DOHH2 (cell line): ENCODE results near the gene DNAJB12.

ENCODE experiments used
- H3F3A ChIP-seq: fragments of 200-600 bp; sonication (generic), shearing (Covaris generic); 2 replicates; pipeline ENCODE4 v1.6.0; 2016; ENCODE audit warnings: antibody characterized with exemption, mild to moderate bottlenecking; ENCODE audit not compliant: control insufficient read depth, insufficient read depth
- H3K27ac ChIP-seq: fragments of 200-600 bp; sonication (generic); 2 replicates; pipeline ENCODE4 v1.5.1; 2014; ENCODE audit warnings: low read depth, mild to moderate bottlenecking, low read length, moderate library complexity
- H3K27me3 ChIP-seq: fragments of 200-600 bp; sonication (generic); 2 replicates; pipeline ENCODE4 v1.6.1; 2014; ENCODE audit warnings: mild to moderate bottlenecking, low read length, mixed read lengths; ENCODE audit not compliant: control insufficient read depth
- H3K36me3 ChIP-seq: fragments of 200-600 bp; sonication (generic); 2 replicates; pipeline ENCODE4 v1.6.1; 2014; ENCODE audit warnings: mild to moderate bottlenecking, low read length, moderate library complexity, mixed read lengths; ENCODE audit not compliant: control insufficient read depth
- H3K4me1 ChIP-seq: fragments of 200-600 bp; sonication (generic); 2 replicates; pipeline ENCODE4 v1.6.1; 2014; ENCODE audit warnings: mild to moderate bottlenecking, low read length, mixed read lengths; ENCODE audit not compliant: control insufficient read depth
- H3K4me2 ChIP-seq: fragments of 200-600 bp; sonication (generic); 2 replicates; pipeline ENCODE4 v1.6.0; 2014; ENCODE audit warnings: mild to moderate bottlenecking, low read length, moderate library complexity
- H3K4me3 ChIP-seq: fragments of 200-600 bp; sonication (generic); 2 replicates; pipeline ENCODE4 v1.5.1; 2014; ENCODE audit warnings: mild to moderate bottlenecking, low read length, mixed read lengths
- H3K79me2 ChIP-seq: fragments of 200-600 bp; sonication (generic); 2 replicates; pipeline ENCODE4 v1.6.1; 2014; ENCODE audit warnings: mild to moderate bottlenecking, low read length, mixed read lengths; ENCODE audit not compliant: control insufficient read depth
- H3K9me2 ChIP-seq: fragments of 200-600 bp; sonication (generic); replicated peaks from 2 replicates; pipeline ENCODE4 v1.6.1; 2014; ENCODE audit warnings: mild to moderate bottlenecking, low read length, mixed read lengths; ENCODE audit not compliant: control insufficient read depth
- H3K9me3 ChIP-seq: fragments of 200-600 bp; sonication (generic); 2 replicates; pipeline ENCODE4 v1.6.1; 2014; ENCODE audit warnings: antibody characterized with exemption, low read length, mixed read lengths; ENCODE audit not compliant: control insufficient read depth, insufficient read depth
- H4K20me1 ChIP-seq: fragments of 200-600 bp; sonication (generic); 2 replicates; pipeline ENCODE4 v1.6.0; 2014; ENCODE audit warnings: low read depth, mild to moderate bottlenecking, antibody characterized with exemption, low read length, moderate library complexity; ENCODE audit not compliant: control insufficient read depth, insufficient read depth
- CTCF ChIP-seq: fragments of 200-600 bp; sonication (generic); IDR thresholded peaks from one replicate; pipeline ENCODE4 v1.5.1; 2014; ENCODE audit warnings: antibody characterized with exemption, mild to moderate bottlenecking, low read depth, low read length; ENCODE audit not compliant: poor library complexity, severe bottlenecking
- EZH2phosphoT487 ChIP-seq: fragments of 200-600 bp; sonication (generic); IDR thresholded peaks from 2 replicates; pipeline ENCODE4 v1.6.1; 2017; ENCODE audit warnings: borderline replicate concordance, mild to moderate bottlenecking, antibody characterized with exemption, low read length, moderate library complexity, mixed read lengths

DNAJB12 gene

GRCh38 chr10:72332423-72333111, 22.2 kb downstream of the DNAJB12 start:
- Histone ChIP-seq H4K20me1 (no peaks in the 10 kb centered on the region), H3K36me3 (peaks cover 44% of the 10 kb centered on the region), H3F3A (peaks cover 15% of the 10 kb centered on the region), H3K27ac (peak overlapping the region; percentile 90), H3K79me2 (peaks cover 2% of the 10 kb centered on the region; the same call in 1 of the 2 replicates), H3K4me1 (peaks cover 85% of the 10 kb centered on the region), H3K9me3 (no peaks in the 10 kb centered on the region), H3K4me2 (peak overlapping the region; percentile 93), H3K9me2 (no peaks in the 10 kb centered on the region), H3K4me3 (peak overlapping the region; percentile 78), H3K27me3 (no peaks in the 10 kb centered on the region)
- TF ChIP-seq EZH2phosphoT487 (no peak), CTCF (no peak)

GRCh38 chr10:72331575-72332422, 22.9 kb downstream of the DNAJB12 start:
- peak overlapping the region; percentile 93 for H3K4me2 ChIP-seq
- no peaks in the 10 kb centered on the region for H3K9me2 ChIP-seq
- no peaks in the 10 kb centered on the region for H3K27me3 ChIP-seq
- peaks cover 15% of the 10 kb centered on the region for H3F3A ChIP-seq
- peak overlapping the region; percentile 90 for H3K27ac ChIP-seq
- no peaks in the 10 kb centered on the region for H3K9me3 ChIP-seq
- H4K20me1 ChIP-seq: no peaks in the 10 kb centered on the region
- H3K4me3 ChIP-seq: peak overlapping the region; percentile 78
- H3K4me1 ChIP-seq: peaks cover 82% of the 10 kb centered on the region
- peaks cover 2% of the 10 kb centered on the region; the same call in 1 of the 2 replicates for H3K79me2 ChIP-seq
- peaks cover 37% of the 10 kb centered on the region for H3K36me3 ChIP-seq
- TF ChIP-seq EZH2phosphoT487 (no peak), CTCF (peak; percentile 43)

GRCh38 chr10:72330069-72330426, 24.7 kb downstream of the DNAJB12 start:
- TF ChIP-seq CTCF (no peak), EZH2phosphoT487 (no peak)
- Histone ChIP-seq H3K4me1 (peaks cover 72% of the 10 kb centered on the region), H3K9me2 (no peaks in the 10 kb centered on the region), H3K36me3 (peaks cover 20% of the 10 kb centered on the region), H3K9me3 (no peaks in the 10 kb centered on the region), H3F3A (peaks cover 15% of the 10 kb centered on the region), H3K4me2 (peak overlapping the region; percentile 70), H3K79me2 (peaks cover 2% of the 10 kb centered on the region; the same call in 1 of the 2 replicates), H3K4me3 (peak overlapping the region; percentile 58), H3K27me3 (no peaks in the 10 kb centered on the region), H3K27ac (peak overlapping the region; percentile 90), H4K20me1 (no peaks in the 10 kb centered on the region)
